Muscle layer of duodenum (tissue), 2 donors: ENCODE results near the gene TUBB2A.
"Not testable (repeated sequence)": the region's sequence is repeated elsewhere in the genome, so short reads cannot be mapped to it uniquely, and the experiment has no call there.

Experiments
- H3K27ac ChIP-seq: one replicate; pipeline ENCODE4 v1.7.0; 2013; ENCODE audit warnings: mild to moderate bottlenecking, low read length
- H3K27me3 ChIP-seq: one replicate; pipeline ENCODE4 v1.7.0; 2013; ENCODE audit warnings: low read depth, mild to moderate bottlenecking, control low read depth, low read length
- H3K36me3 ChIP-seq, 2 donors: one replicate each; pipeline ENCODE4 v1.7.0; 2013; ENCODE audit warnings: low read length in 2 of 2, control low read depth in 1 of 2, mild to moderate bottlenecking in 1 of 2; ENCODE audit not compliant: insufficient read depth in 2 of 2, control insufficient read depth in 1 of 2
- H3K4me1 ChIP-seq, 2 donors: one replicate each; pipeline ENCODE4 v1.7.0; 2013; ENCODE audit warnings: low read length in 2 of 2, mild to moderate bottlenecking in 2 of 2, control low read depth in 1 of 2, moderate library complexity in 1 of 2; ENCODE audit not compliant: insufficient read depth in 2 of 2, control insufficient read depth in 1 of 2
- H3K4me3 ChIP-seq, 2 donors: one replicate each; pipeline ENCODE4 v1.7.0; 2013; ENCODE audit warnings: low read length in 2 of 2, low read depth in 1 of 2, mild to moderate bottlenecking in 1 of 2
- H3K9me3 ChIP-seq, 2 donors: one replicate each; pipeline ENCODE4 v1.7.0; 2013; ENCODE audit warnings: low read length in 2 of 2, control low read depth in 1 of 2, mild to moderate bottlenecking in 1 of 2; ENCODE audit not compliant: control insufficient read depth in 1 of 2
- donor health status: healthy.

TUBB2A gene

GRCh38 chr6:3179945-3180344 lies 22.6 kb upstream of the TUBB2A start:
- H3K4me1 ChIP-seq, H3K4me3 ChIP-seq, H3K27ac ChIP-seq, H3K9me3 ChIP-seq, H3K36me3 ChIP-seq, H3K27me3 ChIP-seq: not testable (repeated sequence)

GRCh38 chr6:3178666-3179065 lies 21.3 kb upstream of the TUBB2A start:
- not testable (repeated sequence) for H3K9me3 ChIP-seq, H3K27me3 ChIP-seq, H3K4me3 ChIP-seq, H3K27ac ChIP-seq, H3K36me3 ChIP-seq, H3K4me1 ChIP-seq

- Histone ChIP-seq H3K27me3 (no peaks in the 10 kb centered on the region), H3K9me3 (no peaks in the 10 kb centered on the region), H3K4me1 (no peaks in the 10 kb centered on the region), H3K4me3 (no peak overlapping the region), H3K27ac (no peak overlapping the region), H3K36me3 (no peaks in the 10 kb centered on the region)
These were observed 19.4 kb upstream of the TUBB2A start for GRCh38 chr6:3176562-3177355.

DNA sequence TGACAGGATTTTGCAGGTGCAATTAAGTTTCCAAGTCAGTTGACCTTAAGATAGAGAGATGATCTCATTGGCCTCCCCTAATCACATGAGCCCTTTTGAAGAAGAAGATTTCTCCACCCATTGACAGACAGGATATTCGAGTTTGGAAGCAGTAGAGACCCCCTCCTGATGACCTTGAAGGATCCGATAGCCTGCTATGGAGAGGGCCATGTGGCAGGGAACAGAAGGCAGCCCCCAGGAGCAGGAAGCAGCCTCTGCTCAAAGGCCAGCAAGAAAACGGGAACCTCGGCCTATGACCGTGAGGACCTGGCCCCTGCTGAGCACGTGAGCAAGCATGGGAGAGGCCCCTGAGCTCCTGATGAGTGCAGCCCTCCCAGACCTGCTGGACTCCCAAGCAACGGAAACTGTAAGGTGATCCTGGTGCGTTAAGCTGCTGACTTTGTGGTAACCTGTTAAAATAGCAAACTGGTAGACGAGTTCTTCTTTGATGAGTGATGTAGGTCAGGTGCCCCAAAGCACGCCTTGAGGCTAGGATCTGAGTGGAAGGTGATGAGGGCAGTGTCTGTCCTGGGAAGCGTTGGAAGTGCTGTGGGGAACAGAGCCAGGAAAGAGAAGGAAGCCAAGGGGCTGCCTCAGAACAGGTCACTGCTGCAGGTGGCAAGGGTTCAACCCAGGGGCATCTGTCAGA lies 18.5 kb upstream of the TUBB2A start:
- H3K27ac ChIP-seq, result no peak overlapping the region
- H3K9me3 ChIP-seq, result no peaks in the 10 kb centered on the region
- no peaks in the 10 kb centered on the region for H3K36me3 ChIP-seq
- no peaks in the 10 kb centered on the region for H3K4me1 ChIP-seq
- H3K4me3 ChIP-seq, result no peak overlapping the region
- H3K27me3 ChIP-seq, result no peaks in the 10 kb centered on the region

GRCh38 chr6:3173636-3174089 lies 16.3 kb upstream of the TUBB2A start:
- H3K4me3 ChIP-seq, H3K27ac ChIP-seq, H3K36me3 ChIP-seq, H3K4me1 ChIP-seq, H3K27me3 ChIP-seq, H3K9me3 ChIP-seq: not testable (repeated sequence)

DNA sequence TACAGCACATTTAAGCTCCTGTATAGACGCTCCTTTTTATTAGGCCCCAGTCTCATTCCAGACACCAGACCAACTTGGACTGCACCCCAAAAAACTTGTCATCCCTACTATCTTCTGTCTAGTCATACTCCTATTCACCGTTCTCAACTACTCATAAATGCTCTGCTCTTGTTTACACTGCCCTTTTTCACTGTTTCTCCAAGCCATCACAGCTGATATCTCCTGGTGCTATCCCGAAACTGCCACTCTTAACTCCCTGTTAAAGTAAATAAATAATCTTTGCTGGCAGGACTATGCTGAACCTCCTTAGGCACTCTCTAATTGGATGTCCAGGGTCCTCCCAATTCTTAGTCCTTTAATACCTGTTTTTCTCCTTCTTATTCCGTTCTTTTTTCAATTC lies 15.4 kb upstream of the TUBB2A start:
- not testable (repeated sequence) for H3K9me3 ChIP-seq, H3K4me1 ChIP-seq, H3K4me3 ChIP-seq, H3K36me3 ChIP-seq, H3K27ac ChIP-seq, H3K27me3 ChIP-seq

DNA sequence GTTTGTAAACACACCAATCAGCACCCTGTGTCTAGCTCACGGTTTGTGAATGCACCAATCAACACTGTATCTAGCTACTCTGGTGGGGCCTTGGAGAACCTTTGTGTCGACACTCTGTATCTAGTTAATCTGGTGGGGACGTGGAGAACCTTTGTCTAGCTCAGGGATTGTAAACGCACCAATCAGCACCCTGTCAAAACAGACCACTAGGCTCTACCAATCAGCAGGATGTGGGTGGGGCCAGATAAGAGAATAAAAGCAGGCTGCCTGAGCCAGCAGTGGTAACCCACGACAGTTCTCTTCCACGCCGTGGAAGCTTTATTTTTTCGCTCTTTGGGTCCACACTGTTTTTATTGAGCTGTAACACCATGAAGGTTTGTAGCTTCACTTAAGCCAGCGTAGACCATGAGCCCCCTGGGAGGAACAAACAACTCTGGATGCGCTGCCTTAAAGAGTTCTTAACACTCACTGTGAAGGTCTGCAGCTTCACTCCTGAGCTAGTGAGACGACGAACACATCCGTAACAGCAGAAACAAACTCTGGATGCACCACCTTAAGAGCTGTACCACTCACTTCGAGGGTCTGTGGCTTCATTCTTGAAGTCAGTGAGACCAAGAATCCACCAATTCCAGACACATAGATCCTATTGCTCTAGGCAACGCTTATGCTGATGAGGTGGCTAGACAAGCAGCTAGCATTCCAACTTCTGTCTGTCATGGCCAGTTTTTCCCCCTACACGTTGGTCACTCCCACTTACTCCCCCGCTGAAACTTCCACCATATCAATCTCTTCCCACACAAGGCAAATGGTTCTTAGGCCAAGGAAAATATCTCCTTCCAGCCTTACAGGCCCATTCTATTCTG lies 14.2 kb upstream of the TUBB2A start:
- not testable (repeated sequence) for H3K27ac ChIP-seq, H3K36me3 ChIP-seq, H3K27me3 ChIP-seq, H3K9me3 ChIP-seq, H3K4me1 ChIP-seq, H3K4me3 ChIP-seq

GRCh38 chr6:3170676-3171075 lies 13.3 kb upstream of the TUBB2A start:
- not testable (repeated sequence) for H3K27me3 ChIP-seq, H3K9me3 ChIP-seq, H3K4me3 ChIP-seq, H3K4me1 ChIP-seq, H3K36me3 ChIP-seq, H3K27ac ChIP-seq

GRCh38 chr6:3168046-3168445 lies 10.7 kb upstream of the TUBB2A start:
- H3K36me3 ChIP-seq, H3K4me1 ChIP-seq, H3K9me3 ChIP-seq, H3K27ac ChIP-seq, H3K4me3 ChIP-seq, H3K27me3 ChIP-seq: not testable (repeated sequence)

- H3K4me3 ChIP-seq, H3K4me1 ChIP-seq, H3K27me3 ChIP-seq, H3K27ac ChIP-seq, H3K36me3 ChIP-seq, H3K9me3 ChIP-seq: not testable (repeated sequence)
These were observed 9.3 kb upstream of the TUBB2A start for GRCh38 chr6:3166535-3167225.
